ENCODE results near the gene PLET1. TPM values are rescaled to one million over a fixed set of nuclear protein-coding genes. Genes with fewer than 3 reads are reported as not detected.

PLET1 gene
- total RNA-seq, 1 experiment from 2014 or later = 0.26 TPM

DNA sequence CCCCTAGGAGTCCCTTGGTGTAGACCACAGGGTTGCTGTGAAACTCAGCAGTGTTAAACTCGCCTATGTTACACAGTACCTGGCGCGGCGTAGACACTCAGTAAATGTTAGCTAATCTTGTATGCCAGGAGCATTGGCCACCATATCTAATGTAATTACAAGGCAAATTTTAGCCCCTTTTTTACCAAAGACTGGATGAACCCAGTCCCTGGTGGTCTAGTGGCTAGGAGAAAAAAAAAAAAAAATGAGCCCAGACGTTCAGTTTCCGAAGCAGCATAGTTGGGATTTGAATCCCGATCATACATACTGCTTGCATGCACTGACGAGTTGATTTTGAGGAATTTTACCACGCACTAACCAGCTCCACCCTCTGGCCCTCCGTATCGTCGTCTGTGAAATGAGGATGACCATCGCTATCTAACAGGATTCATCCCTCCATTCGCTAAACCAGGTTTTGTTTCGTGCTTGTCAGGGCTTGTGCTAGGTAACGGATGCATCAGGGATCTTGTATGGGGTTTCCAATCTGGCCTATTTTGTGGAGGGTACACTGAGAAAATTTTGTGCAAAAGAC lies 33.7 kb downstream of the PLET1 start:
- ChIA-PET CTCF (interaction anchor here (0.7 kb wide), 1 partner anchor 288 kb away, joined by 5 read pairs; no protein-coding TSS in a partner anchor), POLR2A (ENCODE audit: unreplicated experiment) (no interaction called here)
- no peak for TF ChIP-seq EZH2 (IDR thresholded peaks at IDR 0.05; ENCODE audit: low read length, unreplicated experiment)
- TF ChIP-seq EZH2phosphoT487 (IDR thresholded peaks at IDR 0.05; ENCODE audit: borderline replicate concordance, low read length) = no peak
- TF ChIP-seq, protein P1, sequence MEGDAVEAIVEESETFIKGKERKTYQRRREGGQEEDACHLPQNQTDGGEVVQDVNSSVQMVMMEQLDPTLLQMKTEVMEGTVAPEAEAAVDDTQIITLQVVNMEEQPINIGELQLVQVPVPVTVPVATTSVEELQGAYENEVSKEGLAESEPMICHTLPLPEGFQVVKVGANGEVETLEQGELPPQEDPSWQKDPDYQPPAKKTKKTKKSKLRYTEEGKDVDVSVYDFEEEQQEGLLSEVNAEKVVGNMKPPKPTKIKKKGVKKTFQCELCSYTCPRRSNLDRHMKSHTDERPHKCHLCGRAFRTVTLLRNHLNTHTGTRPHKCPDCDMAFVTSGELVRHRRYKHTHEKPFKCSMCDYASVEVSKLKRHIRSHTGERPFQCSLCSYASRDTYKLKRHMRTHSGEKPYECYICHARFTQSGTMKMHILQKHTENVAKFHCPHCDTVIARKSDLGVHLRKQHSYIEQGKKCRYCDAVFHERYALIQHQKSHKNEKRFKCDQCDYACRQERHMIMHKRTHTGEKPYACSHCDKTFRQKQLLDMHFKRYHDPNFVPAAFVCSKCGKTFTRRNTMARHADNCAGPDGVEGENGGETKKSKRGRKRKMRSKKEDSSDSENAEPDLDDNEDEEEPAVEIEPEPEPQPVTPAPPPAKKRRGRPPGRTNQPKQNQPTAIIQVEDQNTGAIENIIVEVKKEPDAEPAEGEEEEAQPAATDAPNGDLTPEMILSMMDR (conservative IDR thresholded peaks at IDR 0.05; ENCODE audit: low read depth, low read length) = no peak
- Histone ChIP-seq H3K4me3 (ENCODE audit: low read length) (peak overlapping the region; percentile 93), H3K9me2 (replicated peaks; ENCODE audit: low read length) (no peaks in the 10 kb centered on the region), H3K9me3 (ENCODE audit: low read length) (no peaks in the 10 kb centered on the region), H3K27me3 (ENCODE audit: low read length) (no peaks in the 10 kb centered on the region), H3K27ac (ENCODE audit: low read length) (peak overlapping the region; percentile 81), H4K20me1 (ENCODE audit: low read length) (peaks cover 12% of the 10 kb centered on the region; the same call in 1 of the 2 replicates), H3K36me3 (ENCODE audit: low read depth, low read length) (peaks cover 19% of the 10 kb centered on the region; the same call in 1 of the 2 replicates), H2AFZ (ENCODE audit: low read length) (peak overlapping the region; percentile 97), H3K4me2 (ENCODE audit: low read length) (peak overlapping the region; percentile 95), H3K79me2 (ENCODE audit: low read length) (peaks cover 36% of the 10 kb centered on the region), H3K9ac (ENCODE audit: low read length) (peak overlapping the region; percentile 95), H3F3A (ENCODE audit: low read length, unreplicated experiment) (no peaks in the 10 kb centered on the region), H3K4me1 (ENCODE audit: insufficient read depth, low read length) (peaks cover 32% of the 10 kb centered on the region)
- ATAC-seq (peak; percentile 52), DNase-seq (no peak)
- intact Hi-C loops (cut with micrococcal nuclease) = loop anchor here (2.0 to 5.0 kb wide), 2 partner anchors 20 to 65 kb away; partner anchors contain the start of gene IL18
- BruUV-seq (replicated peaks) = TSS peak; percentile 54

DNA sequence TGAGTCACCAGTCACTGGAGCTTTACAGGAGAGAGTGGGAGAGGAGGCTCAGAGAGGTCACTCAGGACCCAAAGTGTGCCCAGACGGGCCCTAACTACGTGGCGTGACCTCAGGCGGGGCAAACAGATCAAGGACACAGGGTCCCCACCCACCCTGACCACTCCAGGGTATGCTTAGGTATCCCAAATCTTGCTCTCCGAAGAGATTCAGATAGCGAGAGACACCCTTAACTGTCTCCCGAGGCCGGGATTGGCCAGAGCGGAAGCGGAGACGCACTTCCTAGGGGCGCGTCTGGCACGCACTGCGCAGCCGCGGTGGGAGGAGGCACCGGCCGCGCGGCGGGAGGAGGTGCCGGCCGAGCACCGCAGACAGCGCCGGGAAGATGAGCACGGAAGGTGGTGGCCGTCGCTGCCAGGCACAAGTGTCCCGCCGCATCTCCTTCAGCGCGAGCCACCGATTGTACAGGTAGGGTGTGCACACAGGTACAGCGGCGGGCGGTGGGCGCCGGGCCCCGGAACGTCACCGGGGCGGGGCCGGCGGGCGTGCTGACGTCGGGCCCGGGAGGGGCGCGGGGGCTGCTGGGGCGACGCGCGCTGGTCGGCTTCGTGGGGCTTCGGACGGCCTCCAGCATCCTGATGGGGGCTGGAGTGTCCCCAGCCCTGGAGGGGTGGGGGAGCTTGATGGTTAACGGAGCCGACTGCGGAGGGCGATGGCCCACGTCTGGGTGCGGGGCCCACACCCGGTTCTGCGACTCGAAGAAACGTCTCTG lies 34.4 kb downstream of the PLET1 start, which contains the start of gene PTS:
TSS of gene PTS (plus strand) at position 367 of the 769 bp plus-strand sequence. CDS start at position 383, 16 bp downstream.
- peak; percentile 92 for ATAC-seq

DNA sequence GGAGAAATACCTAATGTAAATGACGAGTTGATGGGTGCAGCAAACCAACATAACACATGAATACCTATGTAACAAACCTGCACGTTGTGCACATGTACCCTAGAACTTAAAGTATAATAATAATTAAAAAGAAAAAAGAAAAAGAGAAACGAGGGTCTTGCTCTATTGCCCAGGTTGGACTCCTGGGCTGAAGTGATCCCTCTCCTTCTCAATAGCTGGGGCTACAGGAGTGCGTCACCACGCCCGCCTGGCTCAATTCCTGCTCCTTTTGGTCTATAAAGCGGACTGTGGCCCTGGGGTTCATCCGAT lies 35.0 kb downstream of the PLET1 start:
- TF ChIP-seq, protein P1 (conservative IDR thresholded peaks at IDR 0.05; ENCODE audit: low read depth, low read length) = no peak
- TF ChIP-seq EZH2phosphoT487 (IDR thresholded peaks at IDR 0.05; ENCODE audit: borderline replicate concordance, low read length) = no peak
- no peak for TF ChIP-seq EZH2 (IDR thresholded peaks at IDR 0.05; ENCODE audit: low read length, unreplicated experiment)
- peaks cover 12% of the 10 kb centered on the region; the same call in 1 of the 2 replicates for H3K36me3 ChIP-seq (ENCODE audit: low read depth, low read length)
- ATAC-seq (no peak), DNase-seq (no peak)
- H3K27ac ChIP-seq (ENCODE audit: low read length) = peak overlapping the region; percentile 81
- BruUV-seq (replicated peaks) = no TSS peak
- peak overlapping the region; percentile 95 for H3K4me2 ChIP-seq (ENCODE audit: low read length)
- H4K20me1 ChIP-seq (ENCODE audit: low read length) = peaks cover 12% of the 10 kb centered on the region; the same call in 1 of the 2 replicates
- H3K9me3 ChIP-seq (ENCODE audit: low read length) = no peaks in the 10 kb centered on the region
- peak overlapping the region; percentile 95 for H3K9ac ChIP-seq (ENCODE audit: low read length)
- peaks cover 36% of the 10 kb centered on the region for H3K79me2 ChIP-seq (ENCODE audit: low read length)
- peak overlapping the region; percentile 97 for H2AFZ ChIP-seq (ENCODE audit: low read length)
- CTCF ChIA-PET = no interaction called here
- H3K4me3 ChIP-seq (ENCODE audit: low read length) = peak overlapping the region; percentile 93
- POLR2A ChIA-PET (ENCODE audit: unreplicated experiment) = interaction anchor here (0.6 kb wide), 1 partner anchor 363 kb away, joined by 5 read pairs; no protein-coding TSS in a partner anchor
- H3K27me3 ChIP-seq (ENCODE audit: low read length) = no peaks in the 10 kb centered on the region
- intact Hi-C loops (cut with micrococcal nuclease) = loop anchor here (2.0 to 5.0 kb wide), 2 partner anchors 21 to 63 kb away; partner anchors contain the start of gene IL18
- H3K4me1 ChIP-seq (ENCODE audit: insufficient read depth, low read length) = peaks cover 41% of the 10 kb centered on the region
- no peaks in the 10 kb centered on the region for H3K9me2 ChIP-seq (replicated peaks; ENCODE audit: low read length)
- H3F3A ChIP-seq (ENCODE audit: low read length, unreplicated experiment) = no peaks in the 10 kb centered on the region

More for the DNA sequence above, 34.4 kb downstream of the PLET1 start, which contains the start of gene PTS:
- intact Hi-C loops (cut with micrococcal nuclease) = loop anchor here (2.0 to 5.0 kb wide), 2 partner anchors 21 to 64 kb away; partner anchors contain the start of gene IL18
- H3K9me3 ChIP-seq (ENCODE audit: low read length) = no peaks in the 10 kb centered on the region
- ChIA-PET CTCF (interaction anchor here (0.7 kb wide), 1 partner anchor 287 kb away, joined by 5 read pairs; no protein-coding TSS in a partner anchor), POLR2A (ENCODE audit: unreplicated experiment) (interaction anchor here (0.6 kb wide), 1 partner anchor 362 kb away, joined by 5 read pairs; no protein-coding TSS in a partner anchor)
- DNase-seq = peak; percentile 95
- no peaks in the 10 kb centered on the region for H3K27me3 ChIP-seq (ENCODE audit: low read length)
- H3K4me1 ChIP-seq (ENCODE audit: insufficient read depth, low read length) = peaks cover 36% of the 10 kb centered on the region
- BruUV-seq (replicated peaks) = TSS peak; percentile 81
- no peaks in the 10 kb centered on the region for H3K9me2 ChIP-seq (replicated peaks; ENCODE audit: low read length)
- H3K9ac ChIP-seq (ENCODE audit: low read length) = peak within 1 kb of the TSS; percentile 95
- peaks cover 12% of the 10 kb centered on the region; the same call in 1 of the 2 replicates for H4K20me1 ChIP-seq (ENCODE audit: low read length)
- peak within 1 kb of the TSS; percentile 95 for H3K4me2 ChIP-seq (ENCODE audit: low read length)
- peak within 1 kb of the TSS; percentile 97 for H2AFZ ChIP-seq (ENCODE audit: low read length)
- H3F3A ChIP-seq (ENCODE audit: low read length, unreplicated experiment) = no peaks in the 10 kb centered on the region
- TF ChIP-seq EZH2 (IDR thresholded peaks at IDR 0.05; ENCODE audit: low read length, unreplicated experiment) = no peak
- peaks cover 36% of the 10 kb centered on the region for H3K79me2 ChIP-seq (ENCODE audit: low read length)
- H3K4me3 ChIP-seq (ENCODE audit: low read length) = peak within 1 kb of the TSS; percentile 93
- H3K36me3 ChIP-seq (ENCODE audit: low read depth, low read length) = peaks cover 16% of the 10 kb centered on the region; the same call in 1 of the 2 replicates
- H3K27ac ChIP-seq (ENCODE audit: low read length) = peak within 1 kb of the TSS; percentile 81

Measured in PC-3 (cell line).